H1 (cell line): Measurements from ENCODE around the gene ZNF699. TPM values are rescaled to one million over a fixed set of nuclear protein-coding genes. Genes with fewer than 3 reads are reported as not detected.

Experiments
- CTCF ChIA-PET: fragments of 300-600 bp; sonication (Branson Sonifier 250); formaldehyde crosslinking; loops from one replicate; lab custom pipeline; 2021; ENCODE audit not compliant: partially characterized antibody; lab: Charles Lee
- POLR2A ChIA-PET: fragments of 300-600 bp; sonication (Branson Sonifier 250); formaldehyde crosslinking; loops from one replicate; lab custom pipeline; 2021; ENCODE audit warnings: inconsistent platforms; ENCODE audit not compliant: partially characterized antibody; lab: Charles Lee
- DNase-seq, 2 experiments: peaks; one replicate each; pipeline versions ENCODE4 v3.0.0 to v3.0.0-alpha.2; 2010 to 2022; ENCODE audit warnings: low spot score in 2 of 2, low read depth in 1 of 2, mixed read lengths in 1 of 2
- FAIRE-seq: peaks from 2 replicates; lab custom pipeline; 2011; peaks lifted over from hg19 to GRCh38; lab: Jason Lieb, UNC
- H2AFZ ChIP-seq: 2 replicates; pipeline ENCODE4 v1.8.1; 2012; ENCODE audit warnings: low read length, inconsistent platforms
- H2AK5ac ChIP-seq: 2 replicates; pipeline ENCODE4 v1.6.1; 2013; ENCODE audit warnings: low read depth, low read length
- H2BK120ac ChIP-seq: replicated peaks from 2 replicates; pipeline ENCODE3; 2013; ENCODE audit warnings: low read depth, low read length, inconsistent platforms
- H2BK12ac ChIP-seq: 2 replicates; pipeline ENCODE4 v1.6.1; 2013; ENCODE audit warnings: low read depth, low read length
- H2BK15ac ChIP-seq: 2 replicates; pipeline ENCODE4 v1.6.1; 2013; ENCODE audit warnings: low read length
- H2BK20ac ChIP-seq: 2 replicates; pipeline ENCODE4 v1.6.1; 2013; ENCODE audit warnings: low read length
- H2BK5ac ChIP-seq: 2 replicates; pipeline ENCODE4 v1.6.1; 2013; ENCODE audit warnings: low read depth, low read length
- H3K14ac ChIP-seq: 2 replicates; pipeline ENCODE4 v1.6.1; 2013; ENCODE audit warnings: inconsistent platforms; ENCODE audit not compliant: insufficient read length
- H3K18ac ChIP-seq: 2 replicates; pipeline ENCODE4 v1.6.1; 2013; ENCODE audit warnings: low read length; ENCODE audit errors: extremely low read depth
- H3K23ac ChIP-seq: 2 replicates; pipeline ENCODE4 v1.6.1; 2013; ENCODE audit warnings: inconsistent platforms; ENCODE audit not compliant: insufficient read length
- H3K23me2 ChIP-seq: 2 replicates; pipeline ENCODE4 v1.6.1; 2013; ENCODE audit warnings: low read depth, low read length
- H3K27ac ChIP-seq: 2 replicates; pipeline ENCODE4 v1.6.1; 2011; ENCODE audit warnings: low read depth, low read length, inconsistent platforms
- H3K27me3 ChIP-seq, 4 experiments: replicated peaks in 1 of 4; 1 replicate in 1 of 4; 2 replicates in 3 of 4; pipeline versions ENCODE4 v1.6.1 to v1.8.1; 2011 to 2013; ENCODE audit warnings: low read length in 3 of 4, mild to moderate bottlenecking in 3 of 4, inconsistent platforms in 2 of 4, mixed read lengths in 2 of 4, moderate library complexity in 1 of 4; ENCODE audit not compliant: control insufficient read depth in 3 of 4, insufficient read depth in 3 of 4; ENCODE audit errors: extremely low read depth in 1 of 4
- H3K36me3 ChIP-seq, 4 experiments: 2 replicates each; pipeline versions ENCODE4 v1.6.1 to v1.8.1; 2011 to 2013; ENCODE audit warnings: mild to moderate bottlenecking in 4 of 4, low read length in 3 of 4, moderate library complexity in 2 of 4, control low read depth in 1 of 4, inconsistent platforms in 1 of 4; ENCODE audit not compliant: insufficient read depth in 4 of 4, control insufficient read depth in 2 of 4
- H3K4ac ChIP-seq: replicated peaks from 2 replicates; pipeline ENCODE3; 2013; ENCODE audit warnings: low read length, low read depth, mixed read lengths, inconsistent platforms; ENCODE audit not compliant: insufficient read length
- H3K4me1 ChIP-seq, 4 experiments: replicated peaks in 1 of 4; 1 replicate in 1 of 4; 2 replicates in 3 of 4; pipeline versions ENCODE4 v1.6.1 to v1.8.1; 2011 to 2013; ENCODE audit warnings: low read length in 3 of 4, inconsistent platforms in 2 of 4, mixed read lengths in 1 of 4; ENCODE audit not compliant: insufficient read depth in 4 of 4, control insufficient read depth in 3 of 4
- H3K4me2 ChIP-seq, 2 experiments: 2 replicates each; pipeline versions ENCODE4 v1.6.1 to v1.8.1; 2011 to 2013; ENCODE audit warnings: low read depth in 2 of 2, low read length in 2 of 2, control low read depth in 1 of 2, inconsistent platforms in 1 of 2, mild to moderate bottlenecking in 1 of 2; ENCODE audit not compliant: insufficient read depth in 1 of 2
- H3K4me3 ChIP-seq, 4 experiments: fragments of 200-600, 300-600 bp in 1 of 4; sonication (generic), shearing (Covaris generic), sonication (Bioruptor Twin) in 1 of 4; 2 replicates each; pipeline versions ENCODE4 v1.5.1 to v1.8.1; 2011 to 2016; ENCODE audit warnings: low read length in 4 of 4, low read depth in 3 of 4, control low read depth in 2 of 4, inconsistent platforms in 2 of 4, mild to moderate bottlenecking in 2 of 4, mixed read lengths in 1 of 4, moderate library complexity in 1 of 4; ENCODE audit not compliant: insufficient read depth in 2 of 4; ENCODE audit errors: extremely low read depth in 1 of 4
- H3K56ac ChIP-seq: replicated peaks from 2 replicates; pipeline ENCODE3; 2013; ENCODE audit warnings: low read depth, mild to moderate bottlenecking, mixed read lengths, low read length, inconsistent platforms; ENCODE audit not compliant: insufficient read length
- H3K79me1 ChIP-seq: 2 replicates; pipeline ENCODE4 v1.6.1; 2013; ENCODE audit warnings: low read depth, low read length, control low read depth
- H3K79me2 ChIP-seq, 2 experiments: 2 replicates each; pipeline versions ENCODE4 v1.6.1 to v1.8.1; 2012 to 2013; ENCODE audit warnings: low read length in 2 of 2, mild to moderate bottlenecking in 2 of 2, inconsistent platforms in 1 of 2; ENCODE audit not compliant: insufficient read depth in 2 of 2, control insufficient read depth in 1 of 2
- H3K9ac ChIP-seq, 4 experiments: replicated peaks in 1 of 4; 1 replicate in 1 of 4; 2 replicates in 3 of 4; pipeline versions ENCODE4 v1.6.1 to v1.8.1; 2011 to 2013; ENCODE audit warnings: low read depth in 3 of 4, low read length in 3 of 4, control low read depth in 2 of 4, mild to moderate bottlenecking in 2 of 4, moderate library complexity in 2 of 4, inconsistent platforms in 1 of 4; ENCODE audit errors: extremely low read depth in 1 of 4
- H3K9me3 ChIP-seq, 2 experiments: 2 replicates each; pipeline versions ENCODE4 v1.6.1 to v1.8.1; 2012 to 2013; ENCODE audit warnings: mild to moderate bottlenecking in 2 of 2, moderate library complexity in 2 of 2, control low read depth in 1 of 2, inconsistent platforms in 1 of 2, low read depth in 1 of 2, low read length in 1 of 2, mixed read lengths in 1 of 2; ENCODE audit not compliant: insufficient read depth in 2 of 2
- H4K20me1 ChIP-seq, 2 experiments: replicated peaks in 1 of 2; 2 replicates each; pipeline versions ENCODE3 to v1.8.1; 2011 to 2013; ENCODE audit warnings: inconsistent platforms in 2 of 2, low read length in 2 of 2, mild to moderate bottlenecking in 1 of 2; ENCODE audit not compliant: insufficient read depth in 2 of 2, control insufficient read depth in 1 of 2
- H4K5ac ChIP-seq: 2 replicates; pipeline ENCODE4 v1.6.1; 2013; ENCODE audit warnings: low read length, low read depth, mixed read lengths, inconsistent platforms; ENCODE audit not compliant: insufficient read length
- H4K8ac ChIP-seq: 2 replicates; pipeline ENCODE4 v1.8.0; 2013; ENCODE audit warnings: mild to moderate bottlenecking, moderate library complexity, low read length, inconsistent platforms; ENCODE audit not compliant: insufficient read depth; ENCODE audit errors: extremely low read depth
- H4K91ac ChIP-seq: replicated peaks from 2 replicates; pipeline ENCODE3; 2013; ENCODE audit warnings: low read length, mixed read lengths, inconsistent platforms; ENCODE audit not compliant: insufficient read length
- ASH2L ChIP-seq: fragments of 200-600, 300-600 bp; sonication (generic); IDR thresholded peaks from one replicate; pipeline ENCODE4 v1.7.1; 2017; ENCODE audit warnings: low read length
- TEAD4 ChIP-seq: IDR thresholded peaks from 2 replicates; pipeline ENCODE4 v1.6.1; 2012; ENCODE audit warnings: low read depth, low read length, inconsistent platforms, mixed read lengths
- WGBS, 2 experiments: shearing (Covaris generic) in 1 of 2; methylation state at CpG; one replicate each; pipeline versions ENCODE4 v1.1.6 to v1.1.7; 2013 to 2015; ENCODE audit warnings: low lambda C conversion rate in 2 of 2, mixed read lengths in 2 of 2, inconsistent platforms in 1 of 2, low coverage in 1 of 2, missing lambda C conversion rate in 1 of 2; ENCODE audit not compliant: insufficient replicate concordance in 2 of 2, insufficient coverage in 1 of 2, insufficient read length in 1 of 2; ENCODE audit errors: extremely low coverage in 1 of 2, missing lambda C conversion rate in 1 of 2; 5-methylcytosine and 5-hydroxymethylcytosine counted together
- polyA plus RNA-seq, 7 experiments: library from polyadenylated mRNA; depleted of rRNA in 3 of 7; stranded (reverse) in 5 of 7; unstranded in 2 of 7; fragments of >200 nt in 5 of 7; fragments of 200-250 nt in 2 of 7; gene quantifications; 1 replicate in 5 of 7; 2 replicates in 1 of 7; 4 replicates in 1 of 7; pipeline versions ENCODE4 v1.2.1 to v1.2.3, GENCODE V29; 2011 to 2013; ENCODE audit warnings: missing spikeins in 2 of 7, mixed read lengths in 2 of 7
- total RNA-seq: library from RNA; stranded (reverse); fragmentation: NEBNext Ultra II Directional; extraction: Animal tissue kit (Norgen Biotek cat#: 25700); gene quantifications from 2 replicates; pipeline ENCODE4 v1.2.1, GENCODE V29; 2021

Gene ZNF699
- total and polyA plus RNA-seq, 2 of the 8 experiments (the other 6 are each of a cell fraction or from before 2014, with no cell fraction given) = 1.00 to 3.3 TPM

DNA sequence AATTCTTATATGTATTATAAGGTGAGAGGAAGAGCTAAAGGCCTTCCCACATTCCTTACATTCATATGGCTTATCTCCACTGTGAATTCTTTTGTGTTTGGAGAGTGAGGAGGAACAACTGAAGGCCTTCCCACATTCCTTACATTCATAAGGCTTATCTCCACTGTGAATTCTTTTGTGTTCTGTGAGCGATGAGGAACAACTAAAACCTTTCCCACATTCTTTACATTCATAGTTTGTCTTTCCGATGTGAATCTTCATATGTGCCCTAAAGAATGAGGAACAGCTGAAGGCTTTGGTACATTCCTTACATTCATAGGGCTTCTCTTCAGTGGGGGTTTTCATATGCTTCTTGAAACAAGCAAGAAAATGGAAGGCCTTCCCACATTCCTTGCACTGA, 13.3 kb downstream of the ZNF699 start:
- no peaks in the 10 kb centered on the region for H3K4me1 ChIP-seq
- peaks cover 0 to 42% (median 14%) of the 10 kb centered on the region in 4 experiments; a peak in 5 of 8 replicates for H3K36me3 ChIP-seq
- H3K9me3 ChIP-seq = peaks cover 66 to 87% of the 10 kb centered on the region in 2 experiments
- no peak overlapping the region for H4K91ac ChIP-seq
- H3K9ac ChIP-seq = no peak overlapping the region
- H2AK5ac ChIP-seq = no peak overlapping the region
- no peak overlapping the region for H3K4me3 ChIP-seq
- DNase-seq = no peak
- no peak overlapping the region for H2BK120ac ChIP-seq
- no peak overlapping the region for H4K5ac ChIP-seq
- no peak overlapping the region for H2BK20ac ChIP-seq
- no peak for TF ChIP-seq ASH2L
- 0 out of 2 replicates have a peak, but pooled peaks have one; percentile 3 for TF ChIP-seq TEAD4
- TF ChIP-seq, all 59 proteins: peak for 1
- no peak overlapping the region for H2BK15ac ChIP-seq
- no peaks in the 10 kb centered on the region for H3K23me2 ChIP-seq
- no peak overlapping the region for H2AFZ ChIP-seq
- POLR2A ChIA-PET = interaction anchor here (0.9 kb wide), 1 partner anchor 41 kb away, joined by 3 read pairs; no protein-coding TSS in a partner anchor
- no peak overlapping the region for H3K14ac ChIP-seq
- H3K56ac ChIP-seq = no peak overlapping the region
- no peak overlapping the region for H3K27ac ChIP-seq
- CTCF ChIA-PET = no interaction called here
- no peaks in the 10 kb centered on the region for H3K27me3 ChIP-seq
- no peaks in the 10 kb centered on the region for H3K79me1 ChIP-seq
- H4K20me1 ChIP-seq = no peaks in the 10 kb centered on the region
- 89% methylated on average over 2 of the region's 2 CpGs; no CpG with 5 or more reads in 1 of the 2 experiments for WGBS, 2 experiments
- no peak overlapping the region for H3K18ac ChIP-seq
- H3K23ac ChIP-seq = no peak overlapping the region
- H2BK5ac ChIP-seq = no peak overlapping the region
- no peak overlapping the region for H3K4me2 ChIP-seq
- H3K4ac ChIP-seq = no peak overlapping the region
- no peak for FAIRE-seq
- H3K79me2 ChIP-seq = no peaks in the 10 kb centered on the region
- no peak overlapping the region for H2BK12ac ChIP-seq
- no peak overlapping the region; the same call in 1 of the 2 replicates for H4K8ac ChIP-seq
